Psoas muscle (tissue), 8 donors: ENCODE data around the gene DLGAP3. TPM values are rescaled to one million over a fixed set of nuclear protein-coding genes. Genes with fewer than 3 reads are reported as not detected.

Experiments used
- ATAC-seq, 4 donors: fragments of 200-7000 bp; cut with Tn5 transposase; one replicate each; pipeline ENCODE4 v1.9.1; 2020; ENCODE audit warnings: moderate library complexity in 3 of 4, mild to moderate bottlenecking in 2 of 4
- DNase-seq, 2 donors: peaks; one replicate each; pipeline ENCODE4 v3.0.0-alpha.2; 2020
- H3K27ac ChIP-seq: fragments of 200-600 bp; one replicate; pipeline ENCODE4 v1.8.0; 2022
- H3K27me3 ChIP-seq, 3 donors: fragments of 200-600 bp in 1 of 3; one replicate each; pipeline versions ENCODE4 v1.6.1 to v1.8.0; 2013 to 2022; ENCODE audit warnings: low read length in 2 of 3, mild to moderate bottlenecking in 2 of 3, moderate library complexity in 1 of 3; ENCODE audit not compliant: insufficient read depth in 3 of 3
- H3K36me3 ChIP-seq, 2 donors: fragments of 200-600 bp in 1 of 2; one replicate each; pipeline versions ENCODE4 v1.6.1 to v1.8.0; 2013 to 2022; ENCODE audit warnings: low read depth in 1 of 2, mild to moderate bottlenecking in 1 of 2, moderate library complexity in 1 of 2; ENCODE audit not compliant: insufficient read depth in 1 of 2
- H3K4me1 ChIP-seq: fragments of 200-600 bp; one replicate; pipeline ENCODE4 v1.8.0; 2022
- H3K4me3 ChIP-seq: fragments of 200-600 bp; one replicate; pipeline ENCODE4 v1.8.0; 2022; ENCODE audit warnings: mild to moderate bottlenecking
- H3K9me3 ChIP-seq: fragments of 200-600 bp; one replicate; pipeline ENCODE4 v1.8.0; 2022
- CTCF ChIP-seq: fragments of 200-600 bp; IDR thresholded peaks from one replicate; pipeline ENCODE4 v1.8.0; 2022; ENCODE audit warnings: antibody characterized with exemption
- WGBS, 3 donors: extraction: QIAGEN DNeasy Blood & Tissue Kit; methylation state at CpG; one replicate each; pipeline versions ENCODE4 v1.1.6 to v1.1.7; 2013; 5-methylcytosine and 5-hydroxymethylcytosine counted together
- intact Hi-C, 2 donors: fragments of 100-400 bp; cut with DNase I; formaldehyde crosslinking; loops; one replicate each; pipeline versions ENCODE4 v1.11.0 to v1.14.2; 2022
- polyA plus RNA-seq, 3 donors: library from polyadenylated mRNA; stranded (reverse); fragments of 200-250 nt; gene quantifications; one replicate each; pipeline ENCODE4 v1.2.3, GENCODE V29; 2013
- total RNA-seq, 4 donors: library from RNA; stranded (reverse); fragmentation: NEBNext Ultra II Directional in 2 of 4; extraction: Animal tissue kit (Norgen Biotek cat#: 25700) in 2 of 4; gene quantifications; one replicate each; pipeline versions ENCODE4 v1.2.1 to v1.2.4, GENCODE V29; 2021 to 2023
- donor health status: healthy with polysubstance abuse.
- donor health status: DM: no; HTN: no; CAD: no; lungs with moderate emphysema.
- donor health status: Bipolar disorder and iron deficiency.
- donor health status: healthy.
- donor health status: DM: yes; HTN: yes; CAD: no.
- donor health status: DM: no; HTN: no; CAD: no.
- donor health status: DM: no; HTN: no; CAD: no.
- donor health status: DM: yes; HTN: yes; CAD: no.

Gene DLGAP3
- total and polyA plus RNA-seq, 7 donors, result 0.01 to 0.44 (median 0.08) TPM; not detected in 1

GRCh38 chr1:34917017-34917416 lies 12.4 kb downstream of the DLGAP3 start:
- no peak for DNase-seq
- H3K9me3 ChIP-seq, result no peaks in the 10 kb centered on the region
- no peak overlapping the region for H3K27ac ChIP-seq
- 82 to 90% (median 87%) methylated on average over 6 of the region's 6 CpGs for WGBS, 3 donors
- ATAC-seq, result no peak
- no peak overlapping the region for H3K4me3 ChIP-seq
- peaks cover 0 to 50% (median 3%) of the 10 kb centered on the region in 3 donors for H3K27me3 ChIP-seq
- no peaks in the 10 kb centered on the region for H3K36me3 ChIP-seq
- intact Hi-C loops, result no loop called here
- no peaks in the 10 kb centered on the region for H3K4me1 ChIP-seq
- no peak for TF ChIP-seq CTCF

GRCh38 chr1:34916104-34916503 lies 13.3 kb downstream of the DLGAP3 start:
- Histone ChIP-seq H3K9me3 (no peaks in the 10 kb centered on the region), H3K27ac (no peak overlapping the region), H3K36me3 (no peaks in the 10 kb centered on the region), H3K4me1 (no peaks in the 10 kb centered on the region), H3K4me3 (no peak overlapping the region), H3K27me3 (peaks cover 0 to 41% (median 0%) of the 10 kb centered on the region in 3 donors)
- WGBS, 3 donors, result 84 to 86% (median 86%) methylated on average over 4 of the region's 4 CpGs
- intact Hi-C loops, result no loop called here
- no peak for ATAC-seq
- DNase-seq, result no peak
- no peak for TF ChIP-seq CTCF

GRCh38 chr1:34915521-34915920 lies 13.9 kb downstream of the DLGAP3 start:
- no peaks in the 10 kb centered on the region for H3K4me1 ChIP-seq
- no peak overlapping the region for H3K27ac ChIP-seq
- ATAC-seq, result no peak
- H3K4me3 ChIP-seq, result no peak overlapping the region
- 23 to 31% (median 30%) methylated on average over 5 of the region's 5 CpGs for WGBS, 3 donors
- H3K27me3 ChIP-seq, result peaks cover 0 to 36% (median 0%) of the 10 kb centered on the region in 3 donors
- no peaks in the 10 kb centered on the region for H3K9me3 ChIP-seq
- H3K36me3 ChIP-seq, result no peaks in the 10 kb centered on the region
- DNase-seq, result no peak
- intact Hi-C loops, result no loop called here
- TF ChIP-seq CTCF, result no peak

- Histone ChIP-seq H3K27ac (no peak overlapping the region), H3K4me1 (no peaks in the 10 kb centered on the region), H3K27me3 (peaks cover 0 to 36% (median 0%) of the 10 kb centered on the region in 3 donors), H3K9me3 (no peaks in the 10 kb centered on the region), H3K36me3 (no peaks in the 10 kb centered on the region), H3K4me3 (no peak overlapping the region)
- ATAC-seq, result no peak
- 80 to 89% (median 86%) methylated on average over 2 of the region's 2 CpGs for whole genome bisulfite sequencing, 3 donors
- DNase-seq, result no peak
- no peak for TF ChIP-seq CTCF
- intact Hi-C loops, result no loop called here
Observed at GRCh38 chr1:34914958-34915357, 14.5 kb downstream of the DLGAP3 start.

- Histone ChIP-seq H3K4me1 (no peaks in the 10 kb centered on the region), H3K27ac (no peak overlapping the region), H3K4me3 (no peak overlapping the region), H3K36me3 (no peaks in the 10 kb centered on the region), H3K27me3 (peaks cover 0 to 20% (median 3%) of the 10 kb centered on the region in 3 donors), H3K9me3 (no peaks in the 10 kb centered on the region)
- WGBS, 3 donors, result 31 to 52% (median 34%) methylated on average over 8 of the region's 8 CpGs
- intact Hi-C loops, result no loop called here
- no peak for TF ChIP-seq CTCF
- DNase-seq (no peak), ATAC-seq (no peak)
Observed at GRCh38 chr1:34911465-34911864, 18.0 kb downstream of the DLGAP3 start.
